GM19463 (cell line): ENCODE data around the gene CCDC92.

Source experiments
- ATAC-seq: cut with Tn5 transposase; IDR thresholded peaks from one replicate; pipeline ENCODE4 v1.9.1; 2021; ENCODE audit warnings: mild to moderate bottlenecking, moderate library complexity; ENCODE audit not compliant: unreplicated experiment

Gene CCDC92

GRCh38 chr12:123979566-123979965 is 6.9 kb upstream of the CCDC92 start:
- ATAC-seq: no peak

- no peak for ATAC-seq
Measured at GRCh38 chr12:123976227-123976826, 3.7 kb upstream of the CCDC92 start.

GRCh38 chr12:123973552-123974341 is 1.1 kb upstream of the CCDC92 start:
- ATAC-seq: peak; percentile 1

- ATAC-seq: no peak
Measured at GRCh38 chr12:123971770-123972456, 718 bp downstream of the CCDC92 start.

GRCh38 chr12:123971449-123971769 is 1.2 kb downstream of the CCDC92 start:
- ATAC-seq: no peak

- ATAC-seq: no peak
Measured at GRCh38 chr12:123967121-123967586, 5.5 kb downstream of the CCDC92 start.

DNA sequence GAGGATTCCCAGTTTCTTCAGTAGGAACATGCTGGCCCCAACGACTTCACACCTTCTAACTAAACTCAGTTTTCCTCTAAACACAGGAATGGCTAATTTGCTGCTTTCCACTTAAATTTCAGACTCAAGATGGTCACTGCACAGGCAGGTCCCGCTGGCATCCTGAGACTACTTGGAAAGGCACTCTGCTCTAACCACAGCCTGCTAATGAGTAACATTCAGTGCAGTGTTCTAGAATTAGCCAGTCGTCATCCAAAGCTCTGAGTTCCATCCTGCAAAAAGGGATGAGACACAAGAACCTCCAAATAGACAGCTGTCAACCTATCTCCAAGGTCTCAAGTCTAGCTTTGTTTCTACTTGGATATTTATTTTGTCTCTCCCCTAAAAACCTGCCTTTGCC is 6.0 kb downstream of the CCDC92 start:
- no peak for ATAC-seq

DNA sequence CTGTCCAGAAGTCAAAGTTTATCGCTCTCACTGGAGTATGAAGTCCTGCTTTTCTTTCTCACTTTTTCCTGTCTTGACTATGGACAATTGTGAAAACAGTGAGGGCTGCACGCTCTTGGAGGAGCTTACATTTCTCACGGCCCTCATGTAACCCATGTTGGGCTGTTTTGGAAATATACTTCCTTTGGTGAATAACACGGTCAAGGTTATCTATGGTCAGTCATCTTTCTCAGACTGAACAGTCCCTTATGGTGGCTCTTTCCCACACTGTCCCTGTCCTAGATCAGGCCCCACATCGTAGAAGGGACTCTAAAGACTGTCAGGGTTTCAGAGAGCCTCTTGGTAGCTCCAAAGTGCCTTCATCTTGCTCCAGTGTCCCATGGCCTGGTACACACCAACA is 7.2 kb downstream of the CCDC92 start:
- no peak for ATAC-seq

GRCh38 chr12:123963821-123964220 is 8.8 kb downstream of the CCDC92 start:
- ATAC-seq: no peak

- no peak for ATAC-seq
Measured at GRCh38 chr12:123962513-123962912, 10.1 kb downstream of the CCDC92 start.

DNA sequence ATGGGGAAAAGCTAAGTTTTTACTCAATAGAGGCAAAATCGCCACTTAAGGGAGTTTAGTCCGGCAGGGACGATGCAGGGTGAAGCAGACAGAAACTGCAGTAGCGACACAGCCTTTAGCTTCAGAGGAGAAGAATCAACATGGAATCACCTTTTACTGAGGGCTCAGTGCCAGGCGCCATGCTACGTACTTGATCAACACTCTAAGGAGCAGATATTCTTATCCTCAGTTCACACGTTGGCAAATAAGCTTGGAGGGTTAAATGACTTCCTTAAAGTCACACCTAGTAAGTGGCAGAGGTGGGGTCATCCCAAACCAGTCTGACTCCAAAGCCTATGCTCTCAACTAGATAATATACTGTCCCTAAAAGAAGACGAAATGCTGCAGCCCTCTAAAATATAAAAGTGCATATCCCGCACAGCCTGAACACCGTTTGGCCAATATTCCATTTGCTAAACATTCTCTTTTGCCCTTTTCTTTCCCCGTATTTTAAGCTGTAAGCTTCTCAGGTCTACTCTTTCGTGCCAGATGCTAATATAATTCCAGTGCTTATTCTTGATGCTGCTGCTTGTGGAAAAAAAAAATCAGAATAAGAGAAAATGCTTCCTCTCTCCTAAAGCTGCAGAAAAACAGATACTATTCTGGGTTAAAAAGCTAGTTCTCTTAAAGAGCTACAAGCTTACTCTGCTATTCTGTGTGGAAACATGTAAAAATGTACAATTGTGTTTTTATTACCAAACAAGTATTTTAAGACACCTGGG is 10.9 kb downstream of the CCDC92 start:
- ATAC-seq: no peak

DNA sequence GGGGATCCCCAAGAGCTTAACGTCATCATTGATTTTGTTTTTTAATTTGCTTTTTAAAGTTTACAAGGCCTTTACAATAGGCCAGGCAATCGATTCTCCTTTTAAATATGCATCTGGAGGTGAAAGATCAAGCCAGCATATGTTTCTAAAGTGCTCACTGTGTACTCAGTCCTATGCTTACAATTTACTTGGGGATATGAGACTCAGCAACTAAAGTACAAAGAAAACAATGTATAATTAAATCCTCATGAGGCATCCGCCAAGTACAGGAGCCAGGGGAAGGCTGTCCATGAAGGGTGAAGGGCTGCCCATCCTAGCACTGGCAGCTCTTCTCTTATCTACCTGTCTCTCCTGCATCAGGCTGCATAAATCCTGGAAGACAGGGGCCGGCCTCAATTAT is 11.8 kb downstream of the CCDC92 start:
- ATAC-seq: no peak

DNA sequence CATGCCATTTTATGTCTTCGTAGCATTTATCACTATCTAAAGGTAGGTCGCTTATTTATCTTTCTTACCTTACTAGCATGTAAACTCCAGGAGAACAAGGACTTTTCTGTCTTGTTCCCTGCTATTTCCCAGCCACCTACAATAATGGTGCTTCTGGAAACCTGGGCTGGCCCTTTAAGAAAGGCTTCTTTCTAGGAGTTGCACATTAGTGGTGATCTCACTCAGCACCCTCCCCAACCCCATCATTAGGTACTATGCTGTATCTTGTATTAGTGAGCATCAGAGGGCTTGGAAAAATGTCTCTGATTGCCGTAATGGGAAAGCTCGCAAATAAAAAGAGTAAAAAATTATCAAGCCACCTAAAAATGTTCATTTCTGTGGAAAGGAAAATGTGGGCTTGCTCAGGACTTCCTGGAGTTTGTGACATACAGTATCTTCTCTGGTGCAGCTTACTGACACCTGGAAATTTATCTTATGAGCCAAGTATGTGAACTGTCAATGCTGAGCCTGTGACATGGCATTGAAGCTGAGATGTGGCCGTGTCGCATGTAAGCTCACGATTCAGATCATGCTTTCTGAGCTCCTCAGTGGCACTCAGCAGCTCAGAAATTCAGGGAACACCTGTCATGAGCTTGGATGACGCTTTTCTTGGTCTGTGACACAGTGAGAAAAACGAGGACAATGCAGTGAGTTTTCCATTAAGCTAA is 12.4 kb downstream of the CCDC92 start:
- no peak for ATAC-seq

DNA sequence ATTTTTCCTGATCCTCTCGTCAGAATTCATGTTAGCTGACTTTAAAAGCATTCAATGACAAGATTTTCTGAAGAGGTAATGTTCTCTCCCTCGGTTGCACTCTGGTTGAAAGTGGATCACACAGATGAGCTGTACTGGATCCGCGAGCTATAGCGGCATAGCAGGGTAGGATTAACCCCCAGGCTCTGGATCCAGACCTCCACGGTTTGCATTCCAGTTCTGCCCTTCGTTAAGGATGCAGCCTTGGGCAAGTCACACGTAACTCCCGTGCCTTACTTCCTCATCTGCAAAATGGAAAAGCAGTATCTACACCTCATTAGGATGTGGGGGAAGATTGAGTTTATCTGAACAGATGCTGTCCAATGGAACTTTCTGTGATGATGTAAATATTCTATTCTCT is 13.8 kb downstream of the CCDC92 start:
- ATAC-seq: no peak

DNA sequence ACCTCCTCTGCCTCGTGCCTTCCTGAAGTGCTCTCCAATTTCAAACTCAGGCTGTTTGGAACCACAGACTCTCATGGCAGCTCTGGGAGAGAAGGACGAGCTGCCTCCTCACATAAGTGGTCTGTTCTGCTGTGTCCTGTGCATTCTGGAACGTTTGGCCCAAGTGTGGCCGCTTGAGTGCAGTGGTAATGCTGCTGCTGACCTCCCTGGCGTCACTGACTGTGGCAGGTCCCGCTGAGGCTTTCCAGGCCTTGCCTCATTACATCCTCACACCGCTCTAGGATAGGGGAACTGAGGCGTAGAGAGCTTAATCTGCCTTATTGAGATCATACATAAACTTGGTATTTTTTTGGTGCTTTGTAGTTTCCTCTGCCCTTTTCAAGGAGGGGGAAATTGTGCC is 14.2 kb downstream of the CCDC92 start:
- no peak for ATAC-seq

GRCh38 chr12:123957196-123957595 is 15.4 kb downstream of the CCDC92 start:
- no peak for ATAC-seq

DNA sequence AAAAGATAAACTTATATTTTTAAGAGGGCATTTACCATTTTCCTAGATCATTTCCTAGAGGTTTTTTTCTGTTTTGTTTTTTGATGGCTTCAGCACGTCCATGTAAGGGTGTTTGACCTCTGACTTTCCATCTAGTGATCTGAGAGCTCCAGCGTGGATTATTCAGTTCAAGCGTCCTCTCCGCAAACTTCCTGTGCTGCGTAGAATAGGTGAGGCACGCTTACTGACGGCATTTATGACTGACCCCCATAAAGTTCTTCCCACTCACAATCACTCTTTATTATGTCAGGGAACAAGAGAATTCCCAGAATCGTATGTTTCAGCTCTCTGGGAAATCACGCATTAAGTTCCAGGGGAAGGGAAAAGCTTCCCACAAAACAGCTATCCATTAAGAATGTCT is 16.4 kb downstream of the CCDC92 start:
- no peak for ATAC-seq

GRCh38 chr12:123954647-123955350 is 17.8 kb downstream of the CCDC92 start:
- ATAC-seq: no peak

- no peak for ATAC-seq
Measured at GRCh38 chr12:123952037-123952436, 20.6 kb downstream of the CCDC92 start.

GRCh38 chr12:123951467-123951866 is 21.2 kb downstream of the CCDC92 start:
- no peak for ATAC-seq
